Dendritic cell treated with granulocyte-macrophage colony-stimulating factor and Interleukin-4, amounts not matched to agents 40 ng/mL and 50 ng/mL, for 4 days (primary cell): ENCODE data around the gene YWHAH.

Experiments used
- H3K27ac Mint-ChIP-seq: one replicate; pipeline ENCODE4 v1.8.0; 2022; ENCODE audit warnings: mild to moderate bottlenecking, mixed read lengths
- H3K27me3 Mint-ChIP-seq: one replicate; pipeline ENCODE4 v1.8.0; 2022; ENCODE audit warnings: mild to moderate bottlenecking, mixed read lengths
- H3K36me3 Mint-ChIP-seq: one replicate; pipeline ENCODE4 v1.8.0; 2022; ENCODE audit warnings: low read depth, mixed read lengths
- H3K4me1 Mint-ChIP-seq: one replicate; pipeline ENCODE4 v1.8.0; 2022; ENCODE audit warnings: low read depth, mixed read lengths
- H3K4me3 Mint-ChIP-seq: one replicate; pipeline ENCODE4 v1.8.0; 2022; ENCODE audit warnings: mild to moderate bottlenecking, moderate library complexity, mixed read lengths
- H3K9me3 Mint-ChIP-seq: one replicate; pipeline ENCODE4 v1.8.0; 2022; ENCODE audit warnings: mixed read lengths
- intact Hi-C: fragments of 100-400 bp; cut with micrococcal nuclease; formaldehyde crosslinking; loops from one replicate; pipeline ENCODE4 v1.15.0; 2022

Gene YWHAH

DNA sequence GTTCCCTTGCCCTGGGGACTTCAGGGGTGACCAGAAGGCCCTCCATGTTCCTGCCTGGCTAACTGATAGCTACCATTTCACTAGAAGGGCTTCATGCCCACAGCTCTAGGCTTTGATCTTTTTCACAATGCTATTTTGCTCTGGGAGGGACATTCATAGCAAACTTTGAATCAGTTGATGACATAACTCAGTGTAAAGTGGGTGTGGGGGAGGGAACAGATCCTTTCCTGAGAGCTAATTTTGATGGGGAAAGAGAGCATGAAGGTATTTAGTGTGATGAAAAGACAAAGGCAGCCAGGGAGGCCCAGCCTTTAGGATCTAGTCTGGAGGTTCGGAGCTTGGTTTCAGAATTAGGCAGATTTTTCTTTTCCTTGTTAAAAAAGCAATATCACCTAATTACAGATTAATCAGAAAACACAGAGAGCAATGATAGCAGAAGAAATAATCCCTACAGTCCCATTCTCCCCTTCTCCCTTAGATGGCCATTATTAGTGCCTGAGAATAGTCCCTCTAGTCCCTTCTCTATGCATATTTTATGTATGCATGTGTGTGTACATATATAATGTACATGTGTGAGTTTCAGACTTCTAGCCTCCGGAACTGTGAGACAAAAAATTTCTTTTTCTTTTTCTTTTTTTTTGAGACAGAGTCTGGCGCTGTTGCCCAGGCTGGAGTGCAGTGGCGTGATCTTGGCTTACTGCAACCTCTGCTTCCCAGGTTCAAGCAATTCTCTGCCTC, 46.9 kb downstream of the YWHAH start:
- Mint-ChIP-seq H3K4me3 (no peak overlapping the region), H3K27me3 (peaks cover 14% of the 10 kb centered on the region), H3K4me1 (peaks cover 5% of the 10 kb centered on the region), H3K9me3 (no peaks in the 10 kb centered on the region), H3K27ac (no peak overlapping the region), H3K36me3 (no peaks in the 10 kb centered on the region)
- intact Hi-C loops: no loop called here

DNA sequence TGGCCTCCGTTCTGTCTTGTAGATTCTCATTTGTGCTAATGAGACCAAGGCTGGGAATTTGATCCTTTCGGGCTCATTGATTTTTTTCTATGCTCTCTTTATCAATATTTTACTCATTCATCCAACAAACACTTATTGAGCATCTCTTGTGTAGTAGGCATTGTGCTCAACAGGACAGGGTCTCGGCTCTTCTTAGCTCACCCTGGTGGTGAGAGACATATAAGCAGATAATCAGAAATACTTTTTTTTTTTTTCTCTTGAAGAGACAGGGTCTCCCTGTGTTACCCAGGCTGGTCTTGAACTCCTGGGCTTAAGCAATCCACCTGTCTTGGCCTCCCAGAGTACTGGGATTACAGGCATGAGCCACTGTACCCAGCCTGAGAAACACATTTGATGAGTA, 50.7 kb downstream of the YWHAH start:
- H3K27ac Mint-ChIP-seq: no peak overlapping the region
- H3K27me3 Mint-ChIP-seq: peaks cover 18% of the 10 kb centered on the region
- intact Hi-C loops: no loop called here
- H3K4me1 Mint-ChIP-seq: no peaks in the 10 kb centered on the region
- no peaks in the 10 kb centered on the region for H3K36me3 Mint-ChIP-seq
- no peak overlapping the region for H3K4me3 Mint-ChIP-seq
- H3K9me3 Mint-ChIP-seq: no peaks in the 10 kb centered on the region

DNA sequence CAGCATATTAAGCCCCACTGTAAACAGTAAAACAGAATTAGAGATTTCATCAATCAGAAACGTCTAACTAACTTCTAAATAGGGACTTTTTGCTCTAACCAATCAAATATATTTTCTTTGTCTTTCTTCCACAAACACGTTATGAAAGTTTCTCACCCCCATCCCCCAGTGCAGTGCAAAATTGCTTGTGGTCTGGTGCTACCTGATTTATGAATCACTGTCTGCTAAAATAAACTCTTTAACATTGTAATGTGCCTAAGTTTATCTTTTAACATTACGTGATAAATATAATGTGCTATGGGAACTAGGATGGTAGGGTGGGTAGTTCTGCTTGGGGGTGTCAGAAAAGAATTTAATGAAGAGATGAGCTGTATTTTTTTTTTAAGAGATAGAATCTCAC, 51.5 kb downstream of the YWHAH start:
- Mint-ChIP-seq H3K4me3 (no peak overlapping the region), H3K4me1 (no peaks in the 10 kb centered on the region), H3K27me3 (peaks cover 14% of the 10 kb centered on the region), H3K9me3 (no peaks in the 10 kb centered on the region), H3K36me3 (no peaks in the 10 kb centered on the region), H3K27ac (no peak overlapping the region)
- intact Hi-C loops: no loop called here

DNA sequence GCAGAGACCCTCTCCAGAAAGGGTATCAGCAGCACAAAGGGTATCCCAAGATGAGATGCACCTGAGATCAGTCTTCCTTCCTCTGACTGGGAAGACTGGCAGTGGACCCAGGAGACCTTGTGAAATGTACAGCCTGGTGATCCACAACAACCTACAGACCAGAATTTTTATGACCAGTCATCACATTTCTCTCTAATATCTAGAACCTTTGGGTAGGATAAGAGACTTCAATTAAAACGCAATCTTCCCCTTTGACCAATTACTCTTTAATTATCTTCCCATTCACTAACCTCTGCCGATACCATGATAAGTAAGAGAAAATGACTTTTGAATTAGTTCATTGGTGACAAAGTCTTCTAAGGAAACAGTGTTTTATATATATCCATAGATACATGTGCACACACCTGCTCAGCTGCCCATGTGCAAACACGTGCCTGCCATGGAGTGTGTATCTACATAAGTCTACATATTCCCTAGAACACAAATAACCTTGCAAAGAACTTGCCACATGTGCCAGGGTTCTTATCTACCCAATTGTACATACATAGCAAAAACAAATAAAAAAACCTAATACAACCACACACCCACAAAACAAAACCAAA, 54.5 kb downstream of the YWHAH start:
- Mint-ChIP-seq H3K27ac (no peak overlapping the region), H3K4me3 (no peak overlapping the region), H3K27me3 (peaks cover 10% of the 10 kb centered on the region), H3K4me1 (no peaks in the 10 kb centered on the region), H3K36me3 (no peaks in the 10 kb centered on the region), H3K9me3 (no peaks in the 10 kb centered on the region)
- intact Hi-C loops: no loop called here

DNA sequence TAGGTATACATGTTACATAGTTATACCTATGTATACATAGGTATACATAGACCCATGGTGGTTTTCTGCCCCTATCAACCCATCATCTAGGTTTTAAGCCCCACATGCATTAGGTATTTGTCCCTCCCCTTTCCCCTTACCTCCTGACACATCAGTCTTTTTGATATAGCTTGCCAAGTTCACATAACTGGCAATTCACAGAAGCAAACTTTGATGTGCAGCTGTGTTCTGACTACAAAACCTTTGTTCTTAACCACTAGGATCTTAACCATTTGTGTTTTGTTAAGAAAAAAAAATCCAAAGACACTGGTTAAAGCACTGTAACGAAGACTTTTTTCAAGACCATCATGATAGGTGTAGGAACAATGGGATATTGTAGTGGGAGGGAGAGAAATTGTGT, 55.8 kb downstream of the YWHAH start:
- Mint-ChIP-seq H3K4me3 (no peak overlapping the region), H3K9me3 (no peaks in the 10 kb centered on the region), H3K36me3 (no peaks in the 10 kb centered on the region), H3K4me1 (no peaks in the 10 kb centered on the region), H3K27ac (no peak overlapping the region), H3K27me3 (peaks cover 10% of the 10 kb centered on the region)
- intact Hi-C loops: no loop called here

DNA sequence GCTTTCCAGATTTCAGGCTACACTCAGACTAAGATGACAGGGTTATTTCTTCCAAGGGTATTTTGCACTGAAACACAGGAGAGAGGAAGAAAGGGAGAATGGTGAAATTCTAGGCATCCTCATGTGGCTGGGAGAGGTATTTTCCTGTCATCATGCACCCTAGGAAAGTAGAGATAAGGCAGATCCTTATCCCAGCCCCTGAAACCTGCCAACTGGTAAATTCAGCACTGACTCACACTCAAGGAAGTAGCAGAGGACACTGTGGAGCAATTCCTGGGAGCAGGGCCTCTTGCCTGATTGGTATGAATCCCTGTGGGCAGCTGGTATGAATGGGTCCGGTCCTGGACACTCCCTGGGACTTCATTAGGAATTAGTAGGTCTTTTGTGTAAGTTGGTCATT, 61.1 kb downstream of the YWHAH start:
- Mint-ChIP-seq H3K9me3 (no peaks in the 10 kb centered on the region), H3K4me1 (no peaks in the 10 kb centered on the region), H3K36me3 (no peaks in the 10 kb centered on the region), H3K27me3 (peaks cover 6% of the 10 kb centered on the region), H3K27ac (no peak overlapping the region), H3K4me3 (no peak overlapping the region)
- intact Hi-C loops: no loop called here
